Activated naive CD4-positive, alpha-beta T cell treated with anti-CD3 and anti-CD28 coated beads, Interleukin-2, amount 50 U/mL, for 24 hours (primary cell): ENCODE measurements around the gene MYBPHL.
"Not testable (repeated sequence)": the region's sequence is repeated elsewhere in the genome, so short reads cannot be mapped to it uniquely, and the experiment has no call there.

Source experiments
- H3K27ac Mint-ChIP-seq: one replicate; pipeline ENCODE4 v1.8.0; 2021; ENCODE audit warnings: mild to moderate bottlenecking, mixed read lengths
- H3K27me3 Mint-ChIP-seq: one replicate; pipeline ENCODE4 v1.8.0; 2021; ENCODE audit warnings: mixed read lengths
- H3K36me3 Mint-ChIP-seq: one replicate; pipeline ENCODE4 v1.8.0; 2021; ENCODE audit warnings: mixed read lengths
- H3K4me1 Mint-ChIP-seq: one replicate; pipeline ENCODE4 v1.8.0; 2021; ENCODE audit warnings: mixed read lengths
- H3K4me3 Mint-ChIP-seq: one replicate; pipeline ENCODE4 v1.8.0; 2021; ENCODE audit warnings: mild to moderate bottlenecking, mixed read lengths
- H3K9me3 Mint-ChIP-seq: one replicate; pipeline ENCODE4 v1.8.0; 2021; ENCODE audit warnings: mixed read lengths

The MYBPHL gene

DNA sequence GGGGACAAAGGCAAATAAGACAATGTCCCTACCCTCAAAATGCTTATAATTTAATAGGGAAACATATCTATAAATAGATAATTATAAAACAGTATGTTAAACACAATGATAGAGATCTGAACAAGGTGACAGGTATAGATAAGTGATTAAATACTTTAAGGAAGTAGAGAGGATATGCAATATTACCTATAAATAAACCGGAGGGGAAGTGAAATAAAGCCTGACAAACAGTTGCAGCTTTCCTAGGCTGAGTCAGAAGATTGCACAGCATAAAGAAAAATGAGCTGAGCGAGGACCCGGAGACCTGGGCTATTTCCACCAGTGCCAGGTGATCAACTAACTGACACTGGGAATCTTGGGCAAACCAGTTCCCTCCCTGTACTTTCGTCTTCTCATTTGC is 12.3 kb downstream of the MYBPHL start:
- Mint-ChIP-seq H3K27ac (no peak overlapping the region), H3K36me3 (no peaks in the 10 kb centered on the region), H3K4me3 (no peak overlapping the region), H3K27me3 (peaks cover 10% of the 10 kb centered on the region), H3K9me3 (no peaks in the 10 kb centered on the region), H3K4me1 (no peaks in the 10 kb centered on the region)

DNA sequence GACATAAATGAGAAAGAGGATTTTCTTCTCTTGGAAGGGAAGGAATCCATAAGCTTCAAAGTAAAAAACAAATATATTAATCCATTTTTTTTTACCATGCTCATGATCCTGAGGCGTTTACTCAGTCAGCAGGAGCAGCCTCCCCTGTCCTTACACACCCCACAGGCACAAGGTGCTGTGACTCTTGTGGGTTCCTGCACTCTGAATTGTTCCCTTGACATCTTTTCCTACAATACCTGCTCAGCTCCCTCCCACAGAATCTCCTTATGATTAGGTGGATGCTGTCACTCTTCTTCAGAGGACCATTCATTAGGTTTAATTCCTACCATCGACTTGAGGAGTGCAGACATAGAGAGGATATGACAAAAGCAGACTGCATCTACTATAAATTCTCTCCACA is 13.8 kb downstream of the MYBPHL start:
- no peaks in the 10 kb centered on the region for H3K4me1 Mint-ChIP-seq
- no peaks in the 10 kb centered on the region for H3K36me3 Mint-ChIP-seq
- no peak overlapping the region for H3K4me3 Mint-ChIP-seq
- H3K27me3 Mint-ChIP-seq = peaks cover 4% of the 10 kb centered on the region
- H3K9me3 Mint-ChIP-seq = no peaks in the 10 kb centered on the region
- no peak overlapping the region for H3K27ac Mint-ChIP-seq

- H3K4me3 Mint-ChIP-seq = no peak overlapping the region
- H3K27ac Mint-ChIP-seq = no peak overlapping the region
- H3K9me3 Mint-ChIP-seq = no peaks in the 10 kb centered on the region
- H3K27me3 Mint-ChIP-seq = peaks cover 2% of the 10 kb centered on the region
- no peaks in the 10 kb centered on the region for H3K4me1 Mint-ChIP-seq
- no peaks in the 10 kb centered on the region for H3K36me3 Mint-ChIP-seq
Measured at GRCh38 chr1:109292364-109292763, 14.4 kb downstream of the MYBPHL start.

DNA sequence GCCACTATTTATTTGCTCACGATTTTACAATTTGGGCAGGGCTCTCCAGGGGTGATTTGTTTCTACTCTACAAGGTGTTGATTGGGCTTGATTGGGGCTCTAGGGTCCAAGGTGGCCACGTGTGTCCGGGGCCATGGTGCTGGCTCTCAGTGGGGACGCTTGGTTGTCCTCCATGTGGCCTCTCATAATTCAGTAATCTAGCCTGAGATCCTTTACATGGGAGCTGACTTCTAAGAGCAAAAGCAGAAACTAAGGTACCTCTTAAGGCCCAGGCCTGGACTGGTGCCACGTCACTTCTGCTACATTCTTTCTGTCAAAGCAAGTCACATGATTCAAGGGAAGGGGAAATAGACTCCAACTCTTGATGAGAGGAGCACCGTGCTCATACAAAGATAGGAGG is 15.8 kb downstream of the MYBPHL start:
- peaks cover 2% of the 10 kb centered on the region for H3K27me3 Mint-ChIP-seq
- no peaks in the 10 kb centered on the region for H3K9me3 Mint-ChIP-seq
- no peaks in the 10 kb centered on the region for H3K4me1 Mint-ChIP-seq
- H3K27ac Mint-ChIP-seq = no peak overlapping the region
- H3K36me3 Mint-ChIP-seq = no peaks in the 10 kb centered on the region
- H3K4me3 Mint-ChIP-seq = no peak overlapping the region

- H3K27ac Mint-ChIP-seq = no peak overlapping the region
- no peaks in the 10 kb centered on the region for H3K4me1 Mint-ChIP-seq
Measured at GRCh38 chr1:109290137-109290536, 16.7 kb downstream of the MYBPHL start.

DNA sequence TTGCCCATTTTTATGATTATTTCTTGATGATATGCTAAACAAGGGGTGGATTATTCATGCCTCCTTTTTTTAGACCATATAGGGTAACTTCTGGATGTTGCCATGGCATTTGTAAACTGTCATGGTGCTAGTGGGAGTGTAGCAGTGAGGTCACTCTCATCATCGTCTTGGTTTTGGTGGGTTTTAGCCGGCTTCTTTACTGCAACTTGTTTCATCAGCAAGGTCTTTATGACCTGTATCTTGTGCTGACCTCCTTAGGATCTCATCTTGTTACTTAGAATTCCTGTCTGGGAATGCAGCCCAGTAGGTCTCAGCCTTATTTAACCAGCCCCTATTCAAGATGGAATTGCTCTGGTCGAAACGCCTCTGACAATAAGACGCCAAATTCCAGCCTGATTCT is 20.0 kb downstream of the MYBPHL start:
- H3K4me3 Mint-ChIP-seq, H3K27ac Mint-ChIP-seq: not testable (repeated sequence)

More at GRCh38 chr1:109290137-109290536, 16.7 kb downstream of the MYBPHL start:
- H3K4me3 Mint-ChIP-seq = no peak overlapping the region
- H3K36me3 Mint-ChIP-seq = no peaks in the 10 kb centered on the region
- no peaks in the 10 kb centered on the region for H3K9me3 Mint-ChIP-seq
- no peaks in the 10 kb centered on the region for H3K27me3 Mint-ChIP-seq

GRCh38 chr1:109283748-109284600 is 22.8 kb downstream of the MYBPHL start:
- H3K4me3 Mint-ChIP-seq = peak overlapping the region; percentile 96
- no peak overlapping the region for H3K27ac Mint-ChIP-seq
- H3K4me1 Mint-ChIP-seq = peaks cover 20% of the 10 kb centered on the region
- no peaks in the 10 kb centered on the region for H3K36me3 Mint-ChIP-seq
- no peaks in the 10 kb centered on the region for H3K9me3 Mint-ChIP-seq
- H3K27me3 Mint-ChIP-seq = no peaks in the 10 kb centered on the region

More for the DNA sequence above, 20.0 kb downstream of the MYBPHL start:
- H3K36me3 Mint-ChIP-seq, H3K27me3 Mint-ChIP-seq, H3K9me3 Mint-ChIP-seq: not testable (repeated sequence)
- H3K4me1 Mint-ChIP-seq = peaks cover 20% of the 10 kb centered on the region

DNA sequence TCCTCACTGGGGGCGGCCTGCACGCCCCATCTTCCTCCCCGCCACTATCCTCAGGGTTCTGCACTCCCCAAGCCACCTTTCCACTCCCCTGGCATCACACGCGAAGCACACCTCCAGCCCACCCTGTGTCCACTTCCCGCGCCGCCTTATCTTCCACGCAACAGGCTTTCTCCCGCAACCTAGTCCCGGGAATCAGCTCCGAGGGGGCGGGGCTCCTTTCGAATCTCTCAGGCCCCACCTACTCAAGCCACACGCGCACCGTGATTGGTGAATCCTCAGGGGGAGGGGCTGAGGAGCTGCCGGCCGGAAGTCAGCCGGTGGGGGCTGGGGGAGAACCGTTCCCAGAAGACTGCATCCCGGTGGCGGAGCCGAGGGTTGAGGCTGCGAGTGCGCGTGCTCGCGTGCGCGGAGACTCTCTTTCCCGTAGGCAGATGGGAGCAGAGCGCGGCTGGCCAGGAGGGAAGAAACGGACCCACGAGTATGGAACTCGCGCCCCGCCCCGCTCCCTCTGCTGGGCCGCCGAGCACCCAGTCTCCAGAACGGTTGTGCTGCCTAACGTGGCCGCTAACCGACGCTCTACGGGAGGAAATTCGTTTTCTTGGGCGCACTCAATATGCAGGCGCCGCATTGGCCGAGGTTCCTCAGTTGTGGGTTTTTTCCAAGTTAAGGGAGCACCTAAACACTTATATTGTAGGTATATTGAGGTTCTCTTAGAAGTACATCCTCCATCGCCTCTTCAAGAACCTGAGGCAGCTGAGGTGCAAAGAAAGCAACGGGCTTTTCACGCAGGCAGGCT is 23.7 kb downstream of the MYBPHL start, which contains the start of gene PSRC1:
Gene PSRC1 (minus strand): TSS at position 194 of the 796 bp plus-strand sequence.
- H3K9me3 Mint-ChIP-seq = no peaks in the 10 kb centered on the region
- peaks cover 20% of the 10 kb centered on the region for H3K4me1 Mint-ChIP-seq
- no peaks in the 10 kb centered on the region for H3K27me3 Mint-ChIP-seq
- peak within 1 kb of the TSS; percentile 96 for H3K4me3 Mint-ChIP-seq
- peak within 1 kb of the TSS; percentile 9 for H3K27ac Mint-ChIP-seq
- H3K36me3 Mint-ChIP-seq = no peaks in the 10 kb centered on the region

DNA sequence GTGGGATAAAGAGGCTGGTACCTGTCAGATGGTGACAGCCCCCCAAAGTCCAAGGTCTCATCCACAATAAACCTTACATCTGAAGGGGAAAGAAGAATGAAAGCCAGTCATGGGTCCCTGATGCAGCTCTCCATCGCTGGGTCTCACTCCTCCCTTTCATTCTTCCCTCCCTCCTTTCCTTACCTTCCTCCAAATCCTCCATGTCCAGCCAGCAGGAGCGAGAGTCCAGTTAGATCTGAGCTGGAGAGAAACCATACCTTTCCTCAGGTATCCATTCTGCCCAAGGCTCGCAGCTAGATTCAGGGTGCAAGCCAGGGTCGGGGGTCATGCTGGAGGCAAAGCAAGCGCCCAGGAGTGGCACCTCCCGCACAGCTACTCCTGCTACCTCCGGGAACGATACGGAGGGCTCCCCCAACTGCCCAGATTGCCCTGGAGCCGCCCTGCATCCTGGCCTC is 24.3 kb downstream of the MYBPHL start:
- Mint-ChIP-seq H3K27me3 (no peaks in the 10 kb centered on the region), H3K36me3 (no peaks in the 10 kb centered on the region), H3K4me1 (peaks cover 20% of the 10 kb centered on the region), H3K27ac (no peak overlapping the region), H3K9me3 (no peaks in the 10 kb centered on the region), H3K4me3 (peak overlapping the region; percentile 96)

DNA sequence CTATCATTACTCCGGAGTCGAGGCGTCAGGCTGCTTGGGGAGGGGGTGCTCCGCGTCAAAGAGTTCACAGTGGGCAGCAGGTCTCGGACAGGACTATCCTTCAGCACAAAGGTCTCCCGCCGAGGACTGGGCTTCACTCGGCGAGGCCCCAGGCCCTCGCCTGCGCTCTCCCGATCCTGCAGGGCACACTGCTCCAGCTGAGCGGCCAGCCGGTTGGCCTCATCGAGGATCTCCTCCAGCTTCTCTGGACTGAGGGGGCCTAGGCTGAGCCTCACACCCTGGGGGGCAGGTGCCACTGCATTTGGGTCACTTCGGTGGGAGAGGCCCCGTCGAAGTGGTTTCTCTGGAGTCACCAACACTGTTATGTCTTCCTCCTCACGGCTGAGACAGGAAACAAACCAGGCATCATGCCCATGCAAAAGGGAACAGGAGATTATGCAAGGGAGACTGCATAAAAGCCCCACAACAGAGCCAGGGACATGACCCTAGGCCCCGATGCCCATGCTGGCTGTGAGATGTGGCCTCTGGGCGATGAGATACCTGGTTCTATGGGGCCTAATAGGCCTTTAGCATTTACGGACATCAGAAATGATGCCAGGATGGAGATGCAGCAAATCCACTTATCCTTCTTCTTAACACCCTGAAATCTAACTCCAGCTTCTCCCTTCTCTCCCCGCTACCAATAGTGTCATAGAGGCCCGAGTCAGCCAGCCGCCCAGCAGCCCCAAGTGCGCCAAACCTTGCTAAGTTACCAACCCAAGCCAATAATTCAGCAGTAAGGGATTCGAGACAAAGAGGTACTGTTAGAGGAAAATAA is 24.9 kb downstream of the MYBPHL start:
- Mint-ChIP-seq H3K27ac (no peak overlapping the region), H3K36me3 (no peaks in the 10 kb centered on the region), H3K4me3 (peak overlapping the region; percentile 96), H3K4me1 (peaks cover 20% of the 10 kb centered on the region), H3K9me3 (no peaks in the 10 kb centered on the region), H3K27me3 (no peaks in the 10 kb centered on the region)

DNA sequence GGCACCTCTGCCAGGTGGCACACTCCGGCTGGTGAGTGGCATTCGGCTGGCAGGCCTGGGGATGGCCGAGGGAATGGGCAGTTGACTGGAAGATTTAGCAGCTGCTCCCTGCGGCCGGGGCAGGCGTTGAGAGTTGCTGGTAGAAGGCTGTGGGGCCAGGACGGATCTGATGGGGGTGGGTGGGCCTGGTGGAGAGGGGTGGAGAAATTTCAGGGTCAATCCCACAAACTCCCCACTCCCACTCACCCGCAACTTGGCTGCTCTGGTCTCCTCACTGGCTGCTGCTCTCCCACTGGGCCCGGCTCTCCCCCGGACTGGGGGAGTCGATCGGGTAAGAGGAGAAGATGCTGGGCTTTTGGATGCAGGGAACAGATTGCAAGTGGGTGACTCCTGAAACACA is 25.9 kb downstream of the MYBPHL start:
- Mint-ChIP-seq H3K27me3 (no peaks in the 10 kb centered on the region), H3K27ac (no peak overlapping the region), H3K4me1 (peaks cover 20% of the 10 kb centered on the region), H3K4me3 (no peak overlapping the region), H3K36me3 (no peaks in the 10 kb centered on the region), H3K9me3 (no peaks in the 10 kb centered on the region)

GRCh38 chr1:109279615-109280278 is 27.1 kb downstream of the MYBPHL start:
- Mint-ChIP-seq H3K9me3 (no peaks in the 10 kb centered on the region), H3K27me3 (no peaks in the 10 kb centered on the region), H3K4me1 (peaks cover 20% of the 10 kb centered on the region), H3K4me3 (no peak overlapping the region), H3K27ac (no peak overlapping the region), H3K36me3 (no peaks in the 10 kb centered on the region)

DNA sequence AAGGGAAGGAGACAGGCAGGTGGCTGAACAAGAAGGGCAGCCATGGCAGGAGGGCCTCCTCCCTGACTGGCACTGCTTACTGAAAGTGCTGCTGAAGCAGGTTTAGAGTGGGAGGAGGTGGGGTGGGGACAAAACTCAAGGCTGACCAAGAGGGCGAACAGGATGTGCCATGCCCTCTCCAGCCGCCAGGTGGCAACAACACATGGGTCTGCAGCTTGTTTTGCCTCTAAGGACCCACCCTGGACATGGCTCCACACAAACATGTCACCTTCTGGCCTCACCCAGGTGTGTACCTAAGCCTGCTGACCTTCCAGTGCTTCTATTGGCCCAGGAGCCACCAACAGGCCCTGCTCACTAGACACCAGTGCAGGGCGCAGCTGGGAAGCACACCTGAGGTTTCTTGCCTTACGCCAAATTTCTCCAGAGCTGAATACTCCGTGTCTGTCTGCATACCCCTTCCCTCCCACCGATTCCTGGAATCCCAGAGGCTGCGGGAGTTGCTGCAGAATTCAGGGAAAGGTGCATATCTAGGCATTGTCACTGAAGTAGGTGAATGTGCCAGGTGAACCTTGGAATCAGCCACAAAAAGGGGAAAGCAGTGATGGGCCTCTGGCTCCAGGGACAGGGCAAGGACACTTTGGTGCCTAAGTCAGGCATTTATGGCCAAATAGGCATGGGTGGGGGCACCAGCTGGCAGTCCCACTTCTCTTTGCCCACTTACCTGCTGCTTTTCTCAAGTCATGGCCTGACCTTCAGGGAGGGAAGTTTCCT is 29.2 kb downstream of the MYBPHL start:
- Mint-ChIP-seq H3K27me3 (no peaks in the 10 kb centered on the region), H3K9me3 (no peaks in the 10 kb centered on the region), H3K4me1 (peaks cover 12% of the 10 kb centered on the region), H3K27ac (no peak overlapping the region), H3K36me3 (no peaks in the 10 kb centered on the region), H3K4me3 (no peak overlapping the region)

- Mint-ChIP-seq H3K4me3 (no peak overlapping the region), H3K27me3 (no peaks in the 10 kb centered on the region), H3K36me3 (no peaks in the 10 kb centered on the region), H3K9me3 (no peaks in the 10 kb centered on the region), H3K4me1 (peaks cover 5% of the 10 kb centered on the region), H3K27ac (no peak overlapping the region)
Measured at GRCh38 chr1:109275706-109276345, 31.0 kb downstream of the MYBPHL start.
